OCI-LY1 (cell line): ENCODE results near the gene SEPHS1.

Source experiments
- H2AFZ ChIP-seq: fragments of 200-600 bp; sonication (generic), shearing (Covaris generic); 2 replicates; pipeline ENCODE4 v1.6.0; 2014; ENCODE audit warnings: antibody characterized with exemption, mild to moderate bottlenecking, low read length
- H3F3A ChIP-seq: fragments of 200-600 bp; sonication (generic), shearing (Covaris generic); 2 replicates; pipeline ENCODE4 v1.6.0; 2014; ENCODE audit warnings: mild to moderate bottlenecking, antibody characterized with exemption, low read length, moderate library complexity; ENCODE audit not compliant: insufficient read depth
- H3K27ac ChIP-seq: fragments of 200-600 bp; sonication (generic); 2 replicates; pipeline ENCODE4 v1.5.1; 2014; ENCODE audit warnings: low read length, mixed run types, mild to moderate bottlenecking, low read depth; ENCODE audit not compliant: poor library complexity, severe bottlenecking
- H3K27me3 ChIP-seq: fragments of 200-600 bp; sonication (generic); 2 replicates; pipeline ENCODE4 v1.6.0; 2014; ENCODE audit warnings: antibody characterized with exemption, mild to moderate bottlenecking, low read length, moderate library complexity; ENCODE audit not compliant: insufficient read depth
- H3K36me3 ChIP-seq: fragments of 200-600 bp; sonication (generic); 2 replicates; pipeline ENCODE4 v1.6.1; 2014; ENCODE audit warnings: mild to moderate bottlenecking, antibody characterized with exemption, low read length, moderate library complexity, mixed read lengths; ENCODE audit not compliant: insufficient read depth
- H3K4me1 ChIP-seq: fragments of 200-600 bp; sonication (generic); 2 replicates; pipeline ENCODE4 v1.5.1; 2014; ENCODE audit warnings: mild to moderate bottlenecking, low read length, moderate library complexity; ENCODE audit not compliant: insufficient read depth, severe bottlenecking
- H3K4me2 ChIP-seq: fragments of 200-600 bp; sonication (generic), shearing (Covaris generic); 2 replicates; pipeline ENCODE4 v1.6.1; 2014; ENCODE audit warnings: low read length
- H3K4me3 ChIP-seq: fragments of 200-600 bp; sonication (generic); 2 replicates; pipeline ENCODE4 v1.5.1; 2014; ENCODE audit warnings: low read length, low read depth, mild to moderate bottlenecking, mixed read lengths; ENCODE audit not compliant: poor library complexity, severe bottlenecking
- H3K79me2 ChIP-seq: fragments of 200-600 bp; shearing (Covaris generic); 2 replicates; pipeline ENCODE4 v1.6.1; 2016; ENCODE audit warnings: mixed run types, low read length, mixed read lengths; ENCODE audit not compliant: insufficient read depth
- H3K9ac ChIP-seq: fragments of 200-600 bp; sonication (generic), shearing (Covaris generic); 2 replicates; pipeline ENCODE4 v1.6.1; 2014; ENCODE audit warnings: mild to moderate bottlenecking, low read length, mixed read lengths
- H3K9me2 ChIP-seq: fragments of 200-600 bp; sonication (generic), shearing (Covaris generic); 2 replicates; pipeline ENCODE4 v1.6.1; 2014; ENCODE audit warnings: low read depth, mild to moderate bottlenecking, low read length, mixed read lengths
- H3K9me3 ChIP-seq: fragments of 200-600 bp; shearing (Covaris generic); 2 replicates; pipeline ENCODE4 v1.6.1; 2014; ENCODE audit warnings: low read length, mixed read lengths
- H4K20me1 ChIP-seq: fragments of 200-600 bp; sonication (generic), shearing (Covaris generic); 2 replicates; pipeline ENCODE4 v1.6.0; 2016; ENCODE audit warnings: mild to moderate bottlenecking, low read length; ENCODE audit not compliant: insufficient read depth
- CTCF ChIP-seq: fragments of 200-600 bp; sonication (generic), shearing (Covaris generic); IDR thresholded peaks from 2 replicates; pipeline ENCODE4 v1.5.1; 2017; ENCODE audit warnings: mild to moderate bottlenecking, antibody characterized with exemption, low read length, moderate library complexity, mixed read lengths
- EZH2 ChIP-seq: fragments of 200-600 bp; sonication (generic), shearing (Covaris generic); IDR thresholded peaks from 2 replicates; pipeline ENCODE4 v1.8.0; 2017; ENCODE audit warnings: borderline replicate concordance, mixed run types, mild to moderate bottlenecking, antibody characterized with exemption, low read length, moderate library complexity, mixed read lengths

Gene SEPHS1

GRCh38 chr10:13395540-13395939 is 47.4 kb upstream of the SEPHS1 start:
- TF ChIP-seq EZH2: no peak
- no peak for TF ChIP-seq CTCF
- H3K9me3 ChIP-seq: no peaks in the 10 kb centered on the region
- H3F3A ChIP-seq: no peaks in the 10 kb centered on the region
- H3K79me2 ChIP-seq: no peaks in the 10 kb centered on the region
- no peaks in the 10 kb centered on the region for H3K27me3 ChIP-seq
- no peak overlapping the region for H3K4me3 ChIP-seq
- no peak overlapping the region for H3K27ac ChIP-seq
- no peak overlapping the region for H2AFZ ChIP-seq
- no peaks in the 10 kb centered on the region for H4K20me1 ChIP-seq
- H3K4me1 ChIP-seq: peaks cover 4% of the 10 kb centered on the region
- no peak overlapping the region for H3K4me2 ChIP-seq
- no peaks in the 10 kb centered on the region for H3K9me2 ChIP-seq
- no peaks in the 10 kb centered on the region for H3K36me3 ChIP-seq
- H3K9ac ChIP-seq: no peak overlapping the region

GRCh38 chr10:13393640-13394039 is 45.5 kb upstream of the SEPHS1 start:
- Histone ChIP-seq H3K27me3 (no peaks in the 10 kb centered on the region), H3K27ac (no peak overlapping the region), H3K36me3 (no peaks in the 10 kb centered on the region), H3K4me2 (no peak overlapping the region), H3K9ac (no peak overlapping the region), H2AFZ (no peak overlapping the region), H3K9me3 (no peaks in the 10 kb centered on the region), H3K79me2 (no peaks in the 10 kb centered on the region), H3K4me1 (peaks cover 4% of the 10 kb centered on the region), H3K9me2 (no peaks in the 10 kb centered on the region), H3F3A (no peaks in the 10 kb centered on the region; the same call in 1 of the 2 replicates), H3K4me3 (no peak overlapping the region), H4K20me1 (no peaks in the 10 kb centered on the region)
- TF ChIP-seq CTCF (no peak), EZH2 (no peak)

- no peak for TF ChIP-seq CTCF
- no peak for TF ChIP-seq EZH2
- H3K27me3 ChIP-seq: no peaks in the 10 kb centered on the region
These were observed 44.6 kb upstream of the SEPHS1 start for GRCh38 chr10:13392701-13393100.

More at GRCh38 chr10:13392701-13393100, 44.6 kb upstream of the SEPHS1 start:
- no peak overlapping the region for H2AFZ ChIP-seq
- H3K4me1 ChIP-seq: peaks cover 4% of the 10 kb centered on the region
- no peak overlapping the region for H3K27ac ChIP-seq
- H3F3A ChIP-seq: no peaks in the 10 kb centered on the region; the same call in 1 of the 2 replicates
- H3K4me3 ChIP-seq: no peak overlapping the region
- H3K9me3 ChIP-seq: no peaks in the 10 kb centered on the region
- H3K79me2 ChIP-seq: no peaks in the 10 kb centered on the region
- H4K20me1 ChIP-seq: no peaks in the 10 kb centered on the region
- no peak overlapping the region for H3K9ac ChIP-seq
- H3K9me2 ChIP-seq: no peaks in the 10 kb centered on the region
- no peaks in the 10 kb centered on the region for H3K36me3 ChIP-seq
- H3K4me2 ChIP-seq: no peak overlapping the region
